SK-N-SH treated with all-trans-retinoic acid at 6 μM for 48 hours (cell line): ENCODE data around the gene SLC41A1.

Experiments
- BACH2 ChIP-seq: fragments of 250-450 bp; sonication (Bioruptor Pico); IDR thresholded peaks from 2 replicates; pipeline ENCODE4 v1.9.0; 2021; ENCODE audit warnings: mild to moderate bottlenecking, borderline replicate concordance
- CREB5 ChIP-seq: fragments of 250-450 bp; sonication (Bioruptor Pico); IDR thresholded peaks from 2 replicates; pipeline ENCODE4 v1.5.1; 2020; ENCODE audit warnings: low read depth, mild to moderate bottlenecking, moderate library complexity
- CSDC2 ChIP-seq: fragments of 250-450 bp; sonication (Bioruptor Pico); IDR thresholded peaks from 2 replicates; pipeline ENCODE4 v1.5.0; 2020; ENCODE audit warnings: mild to moderate bottlenecking, moderate library complexity
- CSRNP3 ChIP-seq: fragments of 250-450 bp; sonication (Bioruptor Pico); IDR thresholded peaks from 2 replicates; pipeline ENCODE4 v1.5.1; 2021; ENCODE audit warnings: mild to moderate bottlenecking, moderate library complexity
- OSR1 ChIP-seq: fragments of 250-450 bp; sonication (Bioruptor Pico); IDR thresholded peaks from 2 replicates; pipeline ENCODE4 v1.8.0; 2022; ENCODE audit warnings: moderate library complexity, mild to moderate bottlenecking, inconsistent platforms
- SNAI2 ChIP-seq: fragments of 250-450 bp; sonication (Bioruptor Pico); IDR thresholded peaks from 2 replicates; pipeline ENCODE4 v1.5.0; 2020; ENCODE audit warnings: mild to moderate bottlenecking, moderate library complexity
- ZC3H10 ChIP-seq: fragments of 250-450 bp; sonication (Bioruptor Pico); IDR thresholded peaks from 2 replicates; pipeline ENCODE4 v1.5.1; 2021; ENCODE audit warnings: mild to moderate bottlenecking, moderate library complexity
- ZFP30 ChIP-seq: fragments of 450-650 bp; formaldehyde crosslinking; IDR thresholded peaks from 2 replicates; pipeline ENCODE4 v1.5.0; 2022; ENCODE audit warnings: mild to moderate bottlenecking, moderate library complexity
- ZNF70 ChIP-seq: fragments of 450-650 bp; formaldehyde crosslinking; IDR thresholded peaks from 2 replicates; pipeline ENCODE4 v1.5.0; 2020; ENCODE audit warnings: mild to moderate bottlenecking, moderate library complexity

GRCh38 chr1:205756552-205756951 lies 56.4 kb downstream of the SLC41A1 start:
- TF ChIP-seq ZNF70 (CRISPR knock-in tag) (no peak), ZFP30 (CRISPR knock-in tag) (no peak), CREB5 (no peak), CSDC2 (no peak), ZC3H10 (no peak), BACH2 (no peak), CSRNP3 (CRISPR knock-in tag) (no peak), SNAI2 (CRISPR knock-in tag) (no peak), OSR1 (CRISPR knock-in tag) (no peak)
